Suppressor macrophage (primary cell): ENCODE data around the gene IPO9.
A peak's percentile ranks its signal among the peaks of the same experiment; 100 is the strongest.
"Not testable (repeated sequence)": the region's sequence is repeated elsewhere in the genome, so short reads cannot be mapped to it uniquely, and the experiment has no call there.

ENCODE experiments used
- DNase-seq, 4 experiments: peaks; one replicate each; pipeline ENCODE4 v3.0.0-alpha.2; 2020 to 2022

IPO9 gene

DNA sequence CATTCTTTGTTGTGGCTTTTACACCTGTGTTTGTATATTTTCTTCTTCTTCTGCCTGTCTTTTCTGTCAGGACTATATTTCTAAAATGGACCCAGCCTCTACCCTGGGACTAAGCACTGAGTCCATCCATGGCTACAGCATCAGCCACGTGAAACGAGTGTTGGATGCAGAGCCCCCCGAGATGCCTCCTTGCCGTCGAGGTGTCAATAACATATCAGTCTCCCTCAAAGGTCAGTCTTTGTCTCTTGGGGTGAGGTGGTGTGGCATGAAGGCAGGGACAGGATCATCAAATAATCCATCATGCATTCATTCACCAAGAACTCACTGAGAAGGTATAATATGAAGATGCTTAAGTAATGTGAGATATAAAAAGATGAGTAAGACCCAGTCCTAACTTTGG lies 19.1 kb upstream of the IPO9 start:
- DNase-seq, result no peak

GRCh38 chr1:201810466-201811216 lies 18.3 kb upstream of the IPO9 start:
- no peak for DNase-seq

DNA sequence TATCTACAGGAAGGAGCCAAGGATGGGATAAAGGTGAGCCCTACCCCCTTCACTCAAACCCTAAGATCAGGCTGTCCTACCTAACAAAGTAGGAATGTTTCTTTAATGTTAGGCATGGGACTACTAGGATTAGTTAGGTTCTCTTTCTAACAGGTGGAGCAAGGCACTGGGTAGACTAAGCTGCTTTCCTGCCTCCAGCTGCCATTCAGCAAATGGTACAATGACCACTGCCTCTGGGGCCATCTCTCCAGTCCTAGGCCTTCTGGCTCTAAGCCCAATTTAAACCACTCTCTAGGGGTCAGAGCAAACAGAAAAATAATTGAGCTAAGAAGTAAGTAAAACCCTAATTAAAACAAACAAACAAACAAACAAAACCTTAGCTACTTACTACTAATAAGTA lies 15.7 kb upstream of the IPO9 start:
- no peak for DNase-seq

- DNase-seq, result peak in 3 of 4 experiments; percentile 18 to 43 (median 36)
These were observed 12.6 kb upstream of the IPO9 start for GRCh38 chr1:201816309-201816854.

DNA sequence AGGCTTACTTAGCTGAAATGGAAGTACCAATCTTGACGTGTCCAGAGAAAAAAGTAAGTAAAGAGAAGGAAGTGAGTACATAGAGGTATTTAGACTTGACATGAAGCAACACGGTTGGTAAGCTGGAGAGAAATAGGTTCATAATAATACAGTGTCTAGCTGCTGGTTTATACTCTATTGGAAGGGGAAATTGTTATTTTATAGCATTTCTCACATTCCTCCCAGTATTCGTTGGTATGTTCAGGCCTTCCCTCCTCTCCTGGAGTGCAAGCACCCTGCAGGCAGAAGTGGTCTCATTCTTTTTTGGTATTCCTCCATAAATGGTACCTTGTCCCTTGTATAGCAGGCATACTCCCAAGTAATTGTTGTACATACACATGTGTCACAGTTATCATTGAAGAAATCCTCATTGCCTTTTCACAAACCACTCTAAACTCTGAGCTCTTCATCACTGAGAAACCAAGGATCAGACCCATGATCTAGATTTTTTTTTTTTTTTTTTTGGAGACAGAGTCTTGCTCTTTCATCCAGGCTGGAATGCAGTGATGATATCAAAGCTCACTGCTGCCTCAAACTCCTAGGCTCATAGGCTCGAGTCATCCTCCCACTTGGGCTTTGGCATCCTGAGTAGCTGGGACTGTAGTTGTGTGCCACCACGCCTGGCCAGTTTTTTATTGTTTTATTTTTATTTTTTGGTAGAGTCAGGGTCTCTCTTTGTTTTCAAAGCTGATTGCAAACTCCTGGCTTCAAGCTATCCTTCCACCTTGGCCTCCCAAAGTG lies 9.8 kb upstream of the IPO9 start:
- no peak for DNase-seq

GRCh38 chr1:201820413-201820812 lies 8.5 kb upstream of the IPO9 start:
- no peak for DNase-seq

DNA sequence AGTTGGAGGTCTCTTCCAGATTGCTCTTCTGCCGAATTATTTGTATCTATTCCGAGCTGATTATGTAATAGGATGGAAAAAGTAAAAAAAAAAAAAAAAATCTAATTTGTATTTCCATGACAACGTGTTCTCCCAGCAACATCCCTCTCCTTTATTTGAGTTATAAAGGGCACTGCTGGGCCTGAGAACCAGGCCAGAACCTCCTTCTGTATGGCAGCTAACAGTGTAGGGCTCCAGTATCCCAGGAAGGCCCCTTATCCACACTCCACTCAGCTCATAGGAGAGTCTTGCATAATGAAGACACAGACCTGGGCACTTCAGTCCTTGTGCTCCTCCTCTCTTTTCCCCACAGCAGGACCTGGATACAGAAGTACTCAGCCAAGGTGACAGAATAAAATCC lies 3.7 kb upstream of the IPO9 start:
- no peak for DNase-seq

DNA sequence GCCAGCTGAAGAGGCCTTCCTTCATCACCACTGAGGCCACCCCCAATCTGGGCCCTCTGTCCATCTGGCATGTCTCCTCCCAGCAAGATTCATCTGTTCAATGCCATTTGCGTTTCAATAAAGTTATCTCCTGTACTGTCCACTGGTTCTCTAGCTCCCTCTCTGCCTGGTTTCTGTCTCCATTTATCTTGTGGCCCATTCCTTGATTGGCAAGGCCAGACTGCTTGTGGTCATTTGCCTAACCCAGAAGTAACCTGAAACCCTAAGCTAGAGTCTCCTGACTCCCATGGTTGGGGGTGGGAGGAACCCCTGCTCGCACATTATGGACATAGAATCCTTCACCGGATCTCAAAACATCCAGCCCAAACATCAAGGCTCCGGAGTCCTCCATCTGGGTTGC lies 2.1 kb upstream of the IPO9 start:
- no peak for DNase-seq

- DNase-seq, result no peak
These were observed 1.4 kb upstream of the IPO9 start for GRCh38 chr1:201827321-201828216.

- no peak for DNase-seq
These were observed 639 bp upstream of the IPO9 start for GRCh38 chr1:201828217-201828819.

DNA sequence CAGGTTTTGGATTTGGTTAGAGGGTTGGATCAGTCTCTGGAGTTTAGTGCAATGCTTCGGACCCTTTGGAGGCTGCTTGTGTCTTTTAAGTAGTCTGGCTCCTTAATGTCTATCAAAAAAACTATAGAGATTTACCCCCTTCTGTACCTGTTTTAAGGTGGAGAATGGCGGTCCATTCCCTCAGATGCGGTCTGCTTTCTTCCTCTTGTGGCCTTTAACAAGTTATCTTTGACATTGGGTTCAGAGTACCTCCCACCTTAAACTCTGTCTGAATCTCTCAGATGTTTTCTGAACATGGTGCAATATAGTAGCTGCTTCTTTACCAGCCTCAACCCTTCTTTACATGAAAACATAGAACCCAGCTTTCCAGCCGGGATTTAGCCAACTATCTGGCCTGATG lies 2.4 kb downstream of the IPO9 start:
- no peak for DNase-seq

GRCh38 chr1:201834621-201835020 lies 5.7 kb downstream of the IPO9 start:
- DNase-seq, result no peak

DNA sequence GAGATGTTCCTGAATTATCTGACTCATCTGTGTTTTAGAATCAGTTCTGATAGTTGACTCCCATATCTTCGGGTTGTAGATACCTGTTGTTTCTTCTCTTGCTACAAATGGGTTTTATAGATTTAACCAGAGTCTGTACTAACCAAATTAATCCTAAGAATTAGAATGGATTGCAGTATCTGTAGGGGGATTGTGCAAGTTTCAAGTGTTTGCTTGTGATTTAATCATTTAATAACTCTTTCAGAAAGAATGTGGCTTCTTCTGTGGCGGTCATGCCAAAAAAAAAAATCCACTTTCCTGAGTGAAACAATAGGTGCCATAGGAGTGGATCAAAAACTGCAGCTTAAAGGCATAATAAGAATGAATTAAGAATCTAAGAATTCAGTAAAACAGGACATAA lies 9.4 kb downstream of the IPO9 start:
- DNase-seq, result no peak

DNA sequence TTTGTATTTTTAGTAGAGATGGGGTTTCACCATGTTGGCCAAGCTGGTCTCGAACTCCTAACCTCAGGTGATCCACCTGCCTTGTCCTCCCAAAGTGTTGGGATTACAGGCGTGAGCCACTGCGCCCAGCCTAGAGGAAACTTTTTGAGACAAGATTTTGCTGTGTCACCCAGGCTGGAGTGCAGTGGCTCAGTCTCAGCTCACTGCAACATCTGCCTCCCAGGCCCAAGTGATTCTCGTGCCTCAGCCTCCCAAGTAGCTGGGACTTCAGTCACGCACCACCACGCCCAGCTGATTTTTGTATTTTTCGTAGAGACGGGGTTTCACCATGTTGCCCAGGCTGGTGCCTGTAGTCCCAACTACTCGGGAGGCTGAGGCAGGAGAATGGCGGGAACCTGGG lies 10.1 kb downstream of the IPO9 start:
- not testable (repeated sequence) for DNase-seq

DNA sequence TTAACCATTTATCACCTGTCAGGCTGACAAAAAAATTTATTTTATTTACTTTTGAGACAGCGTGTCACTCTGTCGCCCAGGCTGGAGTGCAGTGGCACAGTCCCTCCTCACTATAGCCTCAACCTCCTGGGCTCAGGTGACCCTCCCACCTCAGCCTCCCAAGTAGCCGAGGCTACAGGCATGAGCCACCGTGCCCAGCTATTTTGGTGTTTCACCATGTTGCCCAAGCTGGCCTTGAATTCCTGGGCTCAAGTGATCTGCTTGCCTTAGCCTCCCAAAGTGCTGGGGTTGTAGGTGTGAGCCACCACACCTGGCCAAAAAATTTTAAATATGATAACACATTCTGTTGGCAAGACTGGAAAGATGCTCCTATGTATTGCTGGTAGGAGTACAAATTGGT lies 11.1 kb downstream of the IPO9 start:
- DNase-seq, result no peak

DNA sequence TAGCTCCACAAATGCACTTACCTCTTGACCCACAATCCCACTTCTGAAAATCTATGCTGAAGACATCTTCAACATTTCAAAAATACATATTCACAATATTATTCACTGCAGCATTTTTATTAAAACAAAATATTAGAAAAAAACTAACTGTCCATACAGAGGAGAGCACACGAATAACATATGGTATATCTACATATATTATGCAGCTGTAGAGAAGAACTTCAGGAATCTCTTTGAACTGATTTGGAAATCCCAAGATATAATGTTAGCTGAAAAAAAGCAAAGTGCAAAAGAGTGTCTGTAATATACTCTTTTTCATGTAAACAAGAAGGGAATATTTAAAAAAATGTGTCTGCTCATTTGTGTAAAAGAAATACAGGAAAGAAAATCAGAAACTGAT lies 11.5 kb downstream of the IPO9 start:
- DNase-seq, result no peak

DNA sequence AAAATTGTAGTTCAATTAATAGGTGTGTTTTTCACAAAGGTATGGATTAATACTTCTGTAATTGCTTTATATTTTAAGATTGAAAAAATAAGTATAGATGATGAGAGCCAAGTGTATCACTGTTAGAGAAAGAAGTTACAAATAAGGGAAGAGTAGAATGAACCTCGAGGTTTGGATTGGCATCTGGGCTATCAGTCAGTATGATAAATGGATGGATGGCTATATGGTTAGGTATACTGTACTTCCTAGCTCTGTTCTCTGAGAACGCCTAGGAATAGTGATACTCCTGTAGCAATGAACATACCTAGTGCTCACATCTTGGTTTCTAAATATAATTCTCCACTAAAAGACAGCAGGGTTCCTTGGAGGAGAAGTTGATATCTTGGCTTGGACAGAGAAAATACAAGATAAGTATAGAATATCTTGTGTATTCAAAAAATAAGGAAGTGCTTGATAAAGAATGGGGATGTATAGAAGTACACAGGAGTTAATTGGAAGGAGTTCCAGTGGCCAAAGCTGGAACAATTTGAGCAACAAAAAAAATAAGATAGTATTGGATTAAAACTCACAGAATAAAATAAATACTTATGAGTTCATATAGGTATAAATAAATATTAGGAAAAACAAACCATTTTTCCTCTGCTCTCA lies 12.4 kb downstream of the IPO9 start:
- peak in 2 of 4 experiments; percentile 5 to 22 for DNase-seq

GRCh38 chr1:201842472-201843027 lies 13.6 kb downstream of the IPO9 start:
- peak; percentile 20 to 57 (median 48) for DNase-seq

DNA sequence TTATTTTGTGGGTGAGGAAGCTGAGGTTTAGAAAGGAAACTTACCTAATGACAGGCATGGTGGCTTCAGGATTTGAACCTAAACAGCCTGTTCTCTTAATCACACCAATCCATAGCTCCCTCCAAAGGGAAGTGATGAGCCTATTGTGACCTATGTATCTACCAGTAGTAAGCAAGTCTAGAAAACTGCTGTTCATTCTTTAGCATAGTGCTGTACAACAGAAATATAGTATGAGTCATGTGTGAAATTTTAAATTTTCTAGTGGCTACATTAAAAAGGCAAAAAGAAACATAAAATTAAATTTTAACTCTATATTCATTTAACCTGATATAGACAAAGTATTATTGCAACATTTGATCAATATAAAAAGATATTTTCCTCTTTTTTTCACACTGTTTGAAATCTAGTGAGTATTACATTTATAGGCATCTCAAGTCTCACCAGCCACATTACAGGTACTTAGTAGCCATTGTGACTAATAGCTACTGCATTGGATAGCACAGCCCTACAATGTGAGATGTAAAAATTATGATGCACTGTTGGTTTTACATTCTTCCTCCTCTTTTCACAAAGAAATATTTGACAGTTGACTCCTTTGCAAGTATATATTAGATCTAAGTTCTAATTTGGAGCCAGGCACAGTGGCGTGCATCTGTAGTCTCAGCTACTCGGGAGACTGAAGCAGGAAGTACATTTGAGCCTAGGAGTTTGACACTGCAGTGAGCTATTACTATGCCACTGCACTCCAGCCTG lies 16.6 kb downstream of the IPO9 start:
- DNase-seq, result peak in 2 of 4 experiments; percentile 15 to 49

- no peak for DNase-seq
These were observed 18.2 kb downstream of the IPO9 start for GRCh38 chr1:201847150-201847549.

DNA sequence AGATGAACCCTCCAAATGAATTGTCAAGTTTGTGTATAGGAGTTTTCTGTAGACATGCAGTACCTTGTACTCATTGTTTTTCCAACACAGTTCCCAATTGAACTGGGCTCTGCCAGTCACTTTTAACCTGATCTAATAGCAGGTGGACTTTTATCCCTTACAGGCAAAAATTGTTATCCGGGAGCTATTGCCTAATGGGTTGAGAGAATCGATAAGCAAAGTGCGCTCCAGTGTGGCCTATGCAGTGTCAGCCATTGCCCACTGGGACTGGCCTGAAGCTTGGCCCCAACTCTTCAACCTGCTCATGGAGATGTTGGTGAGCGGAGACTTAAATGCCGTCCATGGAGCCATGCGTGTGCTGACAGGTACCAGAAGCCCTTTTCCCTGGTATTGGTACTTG lies 19.3 kb downstream of the IPO9 start:
- no peak for DNase-seq
